ENCODE measurements around the gene SLAIN1. TPM values are rescaled to one million over a fixed set of nuclear protein-coding genes. Genes with fewer than 3 reads are reported as not detected.

SLAIN1 gene
- total and polyA plus RNA-seq, 2 of the 13 experiments (the other 11 are each of a cell fraction or from before 2014, with no cell fraction given), result 1.2 to 4.5 TPM

DNA sequence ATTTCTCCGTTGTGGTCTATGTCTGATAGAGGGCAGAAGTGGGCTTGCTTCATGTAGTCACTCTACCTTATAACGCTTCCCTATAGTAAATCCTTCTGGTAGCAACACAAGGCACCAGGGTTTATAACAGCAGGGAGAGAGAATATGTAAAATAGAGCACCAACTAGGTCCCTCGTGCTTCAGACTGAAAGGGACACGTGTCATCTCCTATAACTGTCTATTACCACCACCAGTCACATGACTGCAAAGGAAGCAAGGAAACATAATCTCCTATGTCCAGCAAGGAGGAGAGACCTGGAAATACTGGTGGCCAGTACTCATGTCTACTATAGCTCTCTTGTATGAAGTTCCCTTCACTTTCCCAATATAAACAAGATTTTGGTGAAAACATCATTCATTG lies 79.2 kb downstream of the SLAIN1 start:
- FAIRE-seq (no peak), DNase-seq (ENCODE audit: low spot score) (no peak), ATAC-seq (no peak)
- CTCF ChIA-PET (ENCODE audit: low intra/inter-chr PET ratio, low total read pairs), result no interaction called here
- no TSS peak for BruUV-seq (replicated peaks)
- 8% methylated on average over 4 of the region's 4 CpGs for WGBS (ENCODE audit: low lambda C conversion rate)
- in situ Hi-C loops (cut with HindIII; ENCODE audit: extremely low pct_ligation_motif_present, low pct_unique_long_range_greater_than_20kb), result loop anchor here (5.0 kb wide), 1 partner anchor 346 kb away; no protein-coding TSS in a partner anchor
- H3K4me1 ChIP-seq (ENCODE audit: insufficient read depth, low read length), result no peaks in the 10 kb centered on the region
- H4K20me1 ChIP-seq (ENCODE audit: insufficient read depth, low read length), result no peaks in the 10 kb centered on the region
- no peak overlapping the region for H3K4me2 ChIP-seq (ENCODE audit: low read depth, low read length)
- no peak overlapping the region for H2AFZ ChIP-seq (ENCODE audit: low read length)
- H3K27ac ChIP-seq (ENCODE audit: extremely low read length, insufficient read depth, low read length), result no peak overlapping the region
- no peaks in the 10 kb centered on the region for H3K36me3 ChIP-seq (replicated peaks in 1 of 2; ENCODE audit: control insufficient read depth in 1 of 2, insufficient read depth in 2 of 2, low read length in 2 of 2)
- no peaks in the 10 kb centered on the region for H3K79me2 ChIP-seq (ENCODE audit: insufficient read depth, low read length)
- H3K9me3 ChIP-seq (ENCODE audit: low read length), result no peaks in the 10 kb centered on the region
- intact Hi-C loops (cut with micrococcal nuclease; ENCODE audit: unreplicated experiment), result no loop called here
- no peak overlapping the region for H3K9ac ChIP-seq (ENCODE audit: insufficient read depth, low read depth, low read length)
- no peaks in the 10 kb centered on the region for H3K27me3 ChIP-seq (ENCODE audit: control insufficient read depth in 1 of 2, insufficient read depth in 2 of 2, low read length in 2 of 2)
- no peak overlapping the region for H3K4me3 ChIP-seq (replicated peaks in 1 of 3; ENCODE audit: insufficient read depth in 1 of 3, low read depth in 2 of 3, low read length in 3 of 3)
- POLR2A ChIA-PET, result no interaction called here
- TF ChIP-seq CHD2 (IDR thresholded peaks at IDR 0.05; ENCODE audit: low read depth, low read length) (no peak), MED8 (CRISPR knock-in tag; IDR thresholded peaks at IDR 0.05; ENCODE audit: insufficient replicate concordance) (no peak), CEBPG (CRISPR knock-in tag; IDR thresholded peaks at IDR 0.05) (no peak), POLR2G (IDR thresholded peaks at IDR 0.05; ENCODE audit: low read depth, low read length) (no peak), FOXJ3 (CRISPR knock-in tag; IDR thresholded peaks at IDR 0.05; ENCODE audit: borderline replicate concordance) (no peak), ZNF790 (CRISPR knock-in tag; IDR thresholded peaks at IDR 0.05; ENCODE audit: borderline replicate concordance) (no peak), DPF2 (CRISPR knock-in tag; IDR thresholded peaks at IDR 0.05; ENCODE audit: borderline replicate concordance, low read depth) (no peak), ZNF562 (CRISPR knock-in tag; IDR thresholded peaks at IDR 0.05; ENCODE audit: borderline replicate concordance) (no peak), TP53 (CRISPR knock-in tag; conservative IDR thresholded peaks at IDR 0.05) (no peak), NRL (CRISPR knock-in tag; IDR thresholded peaks at IDR 0.05; ENCODE audit: borderline replicate concordance) (no peak), ZNF569 (CRISPR knock-in tag; IDR thresholded peaks at IDR 0.05; ENCODE audit: borderline replicate concordance) (no peak), RFXAP (CRISPR knock-in tag; IDR thresholded peaks at IDR 0.05; ENCODE audit: borderline replicate concordance) (no peak), ZNF234 (CRISPR knock-in tag; conservative IDR thresholded peaks at IDR 0.05) (no peak), ARNTL (CRISPR knock-in tag; IDR thresholded peaks at IDR 0.05) (no peak)
- TF ChIP-seq, protein P1, sequence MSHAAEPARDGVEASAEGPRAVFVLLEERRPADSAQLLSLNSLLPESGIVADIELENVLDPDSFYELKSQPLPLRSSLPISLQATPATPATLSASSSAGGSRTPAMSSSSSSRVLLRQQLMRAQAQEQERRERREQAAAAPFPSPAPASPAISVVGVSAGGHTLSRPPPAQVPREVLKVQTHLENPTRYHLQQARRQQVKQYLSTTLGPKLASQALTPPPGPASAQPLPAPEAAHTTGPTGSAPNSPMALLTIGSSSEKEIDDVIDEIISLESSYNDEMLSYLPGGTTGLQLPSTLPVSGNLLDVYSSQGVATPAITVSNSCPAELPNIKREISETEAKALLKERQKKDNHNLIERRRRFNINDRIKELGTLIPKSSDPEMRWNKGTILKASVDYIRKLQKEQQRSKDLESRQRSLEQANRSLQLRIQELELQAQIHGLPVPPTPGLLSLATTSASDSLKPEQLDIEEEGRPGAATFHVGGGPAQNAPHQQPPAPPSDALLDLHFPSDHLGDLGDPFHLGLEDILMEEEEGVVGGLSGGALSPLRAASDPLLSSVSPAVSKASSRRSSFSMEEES (CRISPR knock-in tag; IDR thresholded peaks at IDR 0.05), result no peak
- TF ChIP-seq, protein P2, sequence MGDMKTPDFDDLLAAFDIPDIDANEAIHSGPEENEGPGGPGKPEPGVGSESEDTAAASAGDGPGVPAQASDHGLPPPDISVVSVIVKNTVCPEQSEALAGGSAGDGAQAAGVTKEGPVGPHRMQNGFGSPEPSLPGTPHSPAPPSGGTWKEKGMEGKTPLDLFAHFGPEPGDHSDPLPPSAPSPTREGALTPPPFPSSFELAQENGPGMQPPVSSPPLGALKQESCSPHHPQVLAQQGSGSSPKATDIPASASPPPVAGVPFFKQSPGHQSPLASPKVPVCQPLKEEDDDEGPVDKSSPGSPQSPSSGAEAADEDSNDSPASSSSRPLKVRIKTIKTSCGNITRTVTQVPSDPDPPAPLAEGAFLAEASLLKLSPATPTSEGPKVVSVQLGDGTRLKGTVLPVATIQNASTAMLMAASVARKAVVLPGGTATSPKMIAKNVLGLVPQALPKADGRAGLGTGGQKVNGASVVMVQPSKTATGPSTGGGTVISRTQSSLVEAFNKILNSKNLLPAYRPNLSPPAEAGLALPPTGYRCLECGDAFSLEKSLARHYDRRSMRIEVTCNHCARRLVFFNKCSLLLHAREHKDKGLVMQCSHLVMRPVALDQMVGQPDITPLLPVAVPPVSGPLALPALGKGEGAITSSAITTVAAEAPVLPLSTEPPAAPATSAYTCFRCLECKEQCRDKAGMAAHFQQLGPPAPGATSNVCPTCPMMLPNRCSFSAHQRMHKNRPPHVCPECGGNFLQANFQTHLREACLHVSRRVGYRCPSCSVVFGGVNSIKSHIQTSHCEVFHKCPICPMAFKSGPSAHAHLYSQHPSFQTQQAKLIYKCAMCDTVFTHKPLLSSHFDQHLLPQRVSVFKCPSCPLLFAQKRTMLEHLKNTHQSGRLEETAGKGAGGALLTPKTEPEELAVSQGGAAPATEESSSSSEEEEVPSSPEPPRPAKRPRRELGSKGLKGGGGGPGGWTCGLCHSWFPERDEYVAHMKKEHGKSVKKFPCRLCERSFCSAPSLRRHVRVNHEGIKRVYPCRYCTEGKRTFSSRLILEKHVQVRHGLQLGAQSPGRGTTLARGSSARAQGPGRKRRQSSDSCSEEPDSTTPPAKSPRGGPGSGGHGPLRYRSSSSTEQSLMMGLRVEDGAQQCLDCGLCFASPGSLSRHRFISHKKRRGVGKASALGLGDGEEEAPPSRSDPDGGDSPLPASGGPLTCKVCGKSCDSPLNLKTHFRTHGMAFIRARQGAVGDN (CRISPR knock-in tag; IDR thresholded peaks at IDR 0.05), result no peak
- TF ChIP-seq, protein P3, sequence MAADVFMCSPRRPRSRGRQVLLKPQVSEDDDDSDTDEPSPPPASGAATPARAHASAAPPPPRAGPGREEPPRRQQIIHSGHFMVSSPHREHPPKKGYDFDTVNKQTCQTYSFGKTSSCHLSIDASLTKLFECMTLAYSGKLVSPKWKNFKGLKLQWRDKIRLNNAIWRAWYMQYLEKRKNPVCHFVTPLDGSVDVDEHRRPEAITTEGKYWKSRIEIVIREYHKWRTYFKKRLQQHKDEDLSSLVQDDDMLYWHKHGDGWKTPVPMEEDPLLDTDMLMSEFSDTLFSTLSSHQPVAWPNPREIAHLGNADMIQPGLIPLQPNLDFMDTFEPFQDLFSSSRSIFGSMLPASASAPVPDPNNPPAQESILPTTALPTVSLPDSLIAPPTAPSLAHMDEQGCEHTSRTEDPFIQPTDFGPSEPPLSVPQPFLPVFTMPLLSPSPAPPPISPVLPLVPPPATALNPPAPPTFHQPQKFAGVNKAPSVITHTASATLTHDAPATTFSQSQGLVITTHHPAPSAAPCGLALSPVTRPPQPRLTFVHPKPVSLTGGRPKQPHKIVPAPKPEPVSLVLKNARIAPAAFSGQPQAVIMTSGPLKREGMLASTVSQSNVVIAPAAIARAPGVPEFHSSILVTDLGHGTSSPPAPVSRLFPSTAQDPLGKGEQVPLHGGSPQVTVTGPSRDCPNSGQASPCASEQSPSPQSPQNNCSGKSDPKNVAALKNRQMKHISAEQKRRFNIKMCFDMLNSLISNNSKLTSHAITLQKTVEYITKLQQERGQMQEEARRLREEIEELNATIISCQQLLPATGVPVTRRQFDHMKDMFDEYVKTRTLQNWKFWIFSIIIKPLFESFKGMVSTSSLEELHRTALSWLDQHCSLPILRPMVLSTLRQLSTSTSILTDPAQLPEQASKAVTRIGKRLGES (CRISPR knock-in tag; IDR thresholded peaks at IDR 0.05; ENCODE audit: borderline replicate concordance), result no peak

All from HepG2 (cell line).